Sigmoid colon (tissue), 4 donors: ENCODE results near the gene FAM50B.

Experiments used
- EP300 ChIP-seq, 4 donors: sonication (generic); formaldehyde crosslinking; IDR thresholded peaks; one replicate each; pipeline ENCODE4 v1.6.1; 2017; ENCODE audit warnings: antibody characterized with exemption in 4 of 4
- POLR2AphosphoS5 ChIP-seq, 4 donors: sonication (generic); formaldehyde crosslinking; IDR thresholded peaks; one replicate each; pipeline ENCODE4 v1.6.1; 2017; ENCODE audit warnings: antibody characterized with exemption in 4 of 4
- TF ChIP-seq, protein P1 (sequence below), 4 experiments: fragments of 450-650 bp in 3 of 4; fragments of 200-600 bp in 1 of 4; IDR thresholded peaks; one replicate each; pipeline ENCODE4 v1.5.1; 2016 to 2019; ENCODE audit warnings: antibody characterized with exemption in 4 of 4, mild to moderate bottlenecking in 3 of 4, moderate library complexity in 2 of 4

DNA sequence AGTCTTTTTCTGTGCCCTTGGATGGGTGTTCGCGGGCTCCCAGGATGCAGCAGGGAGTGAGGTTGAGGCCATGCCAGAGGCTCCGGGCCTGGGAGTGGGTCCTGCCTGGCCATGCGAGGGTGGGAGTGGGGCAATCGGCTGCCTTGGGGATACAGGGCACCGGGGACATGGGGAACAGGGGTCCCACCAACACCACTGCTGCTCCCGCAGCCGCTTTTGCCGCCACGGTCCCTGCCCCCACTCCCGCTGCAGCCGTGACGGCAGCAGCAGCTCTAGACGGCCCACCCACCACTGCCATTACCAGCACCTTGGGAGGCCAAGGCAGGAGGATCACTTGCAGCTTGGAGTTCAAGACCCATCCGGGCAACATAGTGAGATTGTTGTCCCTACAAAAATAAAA is 35.3 kb upstream of the FAM50B start:
- TF ChIP-seq, protein P1, sequence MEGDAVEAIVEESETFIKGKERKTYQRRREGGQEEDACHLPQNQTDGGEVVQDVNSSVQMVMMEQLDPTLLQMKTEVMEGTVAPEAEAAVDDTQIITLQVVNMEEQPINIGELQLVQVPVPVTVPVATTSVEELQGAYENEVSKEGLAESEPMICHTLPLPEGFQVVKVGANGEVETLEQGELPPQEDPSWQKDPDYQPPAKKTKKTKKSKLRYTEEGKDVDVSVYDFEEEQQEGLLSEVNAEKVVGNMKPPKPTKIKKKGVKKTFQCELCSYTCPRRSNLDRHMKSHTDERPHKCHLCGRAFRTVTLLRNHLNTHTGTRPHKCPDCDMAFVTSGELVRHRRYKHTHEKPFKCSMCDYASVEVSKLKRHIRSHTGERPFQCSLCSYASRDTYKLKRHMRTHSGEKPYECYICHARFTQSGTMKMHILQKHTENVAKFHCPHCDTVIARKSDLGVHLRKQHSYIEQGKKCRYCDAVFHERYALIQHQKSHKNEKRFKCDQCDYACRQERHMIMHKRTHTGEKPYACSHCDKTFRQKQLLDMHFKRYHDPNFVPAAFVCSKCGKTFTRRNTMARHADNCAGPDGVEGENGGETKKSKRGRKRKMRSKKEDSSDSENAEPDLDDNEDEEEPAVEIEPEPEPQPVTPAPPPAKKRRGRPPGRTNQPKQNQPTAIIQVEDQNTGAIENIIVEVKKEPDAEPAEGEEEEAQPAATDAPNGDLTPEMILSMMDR (IDR thresholded peaks at IDR 0.05) = no peak
- TF ChIP-seq EP300 (IDR thresholded peaks at IDR 0.05) (no peak), POLR2AphosphoS5 (IDR thresholded peaks at IDR 0.05) (no peak)
